ENCODE results near the gene CEP170B. TPM values are rescaled to one million over a fixed set of nuclear protein-coding genes. Genes with fewer than 3 reads are reported as not detected.

Gene CEP170B
- total RNA-seq, 4 donors from 2014 or later = 1.2 to 28.8 (median 8.3) TPM

DNA sequence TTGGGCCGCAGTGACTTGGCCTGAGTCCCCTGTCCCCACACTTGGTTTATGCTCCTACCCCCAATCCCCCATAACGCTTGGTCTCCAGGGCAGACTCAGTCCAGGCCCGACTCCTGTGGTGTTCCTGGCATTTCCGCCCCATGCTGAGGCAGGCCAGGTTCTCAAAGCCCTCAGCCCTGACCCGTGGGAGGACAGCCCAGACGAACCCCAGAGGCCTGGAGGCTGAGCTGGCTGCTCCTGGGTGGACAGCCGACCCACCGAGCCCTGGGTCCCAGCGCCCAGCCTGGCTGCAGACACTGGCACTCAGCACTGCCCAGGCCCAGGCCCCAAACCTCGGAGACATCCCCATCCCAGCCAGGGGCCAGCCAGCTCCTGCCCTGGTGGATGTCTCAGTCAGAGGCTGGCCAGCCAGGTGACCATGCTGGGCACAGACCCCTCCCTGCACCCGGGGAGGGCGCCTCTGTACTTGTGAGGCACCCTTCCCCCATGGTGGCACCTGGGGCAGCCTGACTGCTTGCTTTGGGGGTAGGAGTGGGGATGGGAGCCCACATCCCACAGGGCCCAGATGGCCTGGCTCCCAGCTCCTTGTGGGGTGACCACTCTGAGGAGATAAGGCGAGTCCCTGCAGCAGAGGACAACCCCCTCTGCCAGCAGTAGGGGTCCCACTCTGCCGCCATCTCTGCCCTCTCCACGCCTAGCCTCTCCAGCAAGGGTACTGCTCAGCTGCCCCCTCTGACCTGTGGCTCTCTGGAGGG, 61.0 kb downstream of the CEP170B start:
- no peaks in the 10 kb centered on the region for H3K27me3 ChIP-seq
- DNase-seq = no peak
- no peak for TF ChIP-seq POLR2A (IDR thresholded peaks at IDR 0.05)
- TF ChIP-seq CTCF (IDR thresholded peaks at IDR 0.05) = no peak
- intact Hi-C loops (cut with DNase I; ENCODE audit: low total_unique reads) = no loop called here
- H3K36me3 ChIP-seq = no peaks in the 10 kb centered on the region
- no peak overlapping the region for H3K4me3 ChIP-seq
- no peaks in the 10 kb centered on the region for H3K4me1 ChIP-seq
- no peaks in the 10 kb centered on the region for H3K9me3 ChIP-seq
- H3K27ac ChIP-seq = no peak overlapping the region

DNA sequence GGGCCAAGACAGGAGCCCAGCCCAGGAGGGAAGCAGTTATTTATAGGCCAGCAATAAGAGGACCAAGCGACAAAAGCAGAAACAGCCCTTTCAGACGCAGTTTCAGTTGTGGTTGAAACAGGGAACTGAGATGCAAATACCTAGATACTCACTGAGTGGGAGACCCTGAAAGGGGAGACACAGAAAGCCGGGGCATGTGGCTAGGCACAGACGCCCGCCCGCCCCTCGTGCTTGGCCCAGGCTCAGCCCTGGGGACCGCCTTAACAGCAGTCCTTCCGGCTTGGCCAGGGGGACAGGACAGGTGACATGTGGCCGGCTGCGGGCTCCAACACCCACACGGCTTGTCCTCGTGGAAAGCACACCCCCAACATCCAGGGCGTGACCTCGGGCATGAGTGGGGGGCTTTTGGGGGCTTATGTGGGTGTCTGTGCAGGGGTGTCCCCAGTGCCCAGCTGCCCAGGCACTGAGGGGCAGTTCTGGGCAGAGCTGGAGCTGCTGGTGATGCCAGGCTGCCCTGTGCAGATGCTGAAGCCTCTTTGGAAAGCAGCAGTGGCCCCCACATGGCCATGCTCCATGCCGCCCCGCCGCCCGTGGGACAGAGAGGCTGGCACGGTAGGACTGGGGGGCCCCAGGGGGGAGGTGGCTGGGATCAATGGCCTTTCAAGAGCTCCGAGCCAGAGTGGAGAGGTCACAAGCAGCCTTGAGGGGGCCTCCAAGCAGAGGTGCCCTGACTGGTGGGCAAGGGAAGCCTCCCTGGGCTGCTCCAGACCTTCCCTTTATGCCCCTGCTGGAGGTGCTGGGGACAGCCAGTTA, 61.8 kb downstream of the CEP170B start:
- DNase-seq = no peak
- H3K9me3 ChIP-seq = no peaks in the 10 kb centered on the region
- intact Hi-C loops (cut with DNase I; ENCODE audit: low total_unique reads) = no loop called here
- no peaks in the 10 kb centered on the region for H3K4me1 ChIP-seq
- H3K27ac ChIP-seq = no peak overlapping the region
- no peak overlapping the region for H3K4me3 ChIP-seq
- TF ChIP-seq CTCF (IDR thresholded peaks at IDR 0.05) (no peak), POLR2A (IDR thresholded peaks at IDR 0.05) (no peak)
- H3K36me3 ChIP-seq = no peaks in the 10 kb centered on the region
- no peaks in the 10 kb centered on the region for H3K27me3 ChIP-seq

GRCh38 chr14:104927432-104927816, 62.4 kb downstream of the CEP170B start:
- no peak for DNase-seq
- Histone ChIP-seq H3K27ac (no peak overlapping the region), H3K36me3 (no peaks in the 10 kb centered on the region), H3K4me1 (no peaks in the 10 kb centered on the region), H3K4me3 (no peak overlapping the region), H3K27me3 (no peaks in the 10 kb centered on the region), H3K9me3 (no peaks in the 10 kb centered on the region)
- no peak for TF ChIP-seq CTCF (IDR thresholded peaks at IDR 0.05)
- TF ChIP-seq POLR2A (IDR thresholded peaks at IDR 0.05) = no peak
- intact Hi-C loops (cut with DNase I; ENCODE audit: low total_unique reads) = no loop called here

DNA sequence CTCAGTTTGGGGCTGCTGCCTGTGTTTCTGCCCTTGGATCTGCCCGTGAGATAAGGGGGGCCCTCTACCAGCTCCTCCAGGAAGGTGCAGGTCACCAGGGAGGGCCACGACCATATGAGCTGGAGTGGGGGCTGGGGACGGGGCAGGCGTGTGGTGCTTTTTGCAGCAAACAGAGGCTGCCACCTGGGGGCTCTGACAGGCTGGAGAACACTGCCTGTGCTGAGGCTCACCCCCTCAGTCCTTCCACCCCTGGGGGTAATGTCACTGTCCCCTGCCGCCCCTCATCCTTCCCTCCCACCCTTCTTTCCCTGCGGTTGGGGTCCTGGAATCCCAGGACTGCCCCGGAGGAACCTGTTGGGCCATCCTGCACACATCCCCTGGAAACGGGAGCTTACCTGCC, 62.8 kb downstream of the CEP170B start:
- intact Hi-C loops (cut with DNase I; ENCODE audit: low total_unique reads) = no loop called here
- Histone ChIP-seq H3K27ac (no peak overlapping the region), H3K27me3 (no peaks in the 10 kb centered on the region), H3K9me3 (no peaks in the 10 kb centered on the region), H3K4me1 (no peaks in the 10 kb centered on the region), H3K4me3 (no peak overlapping the region), H3K36me3 (no peaks in the 10 kb centered on the region)
- no peak for TF ChIP-seq CTCF (IDR thresholded peaks at IDR 0.05)
- no peak for TF ChIP-seq POLR2A (IDR thresholded peaks at IDR 0.05)
- no peak for DNase-seq

Data from uterus (tissue), 4 donors.